D341Med (cell line): Measurements from ENCODE around the gene POLG.
"Not testable (repeated sequence)": the region's sequence is repeated elsewhere in the genome, so short reads cannot be mapped to it uniquely, and the experiment has no call there.

Experiments
- DNase-seq: peaks from one replicate; pipeline ENCODE4 v3.0.0; 2012; ENCODE audit warnings: low spot score

Gene POLG

DNA sequence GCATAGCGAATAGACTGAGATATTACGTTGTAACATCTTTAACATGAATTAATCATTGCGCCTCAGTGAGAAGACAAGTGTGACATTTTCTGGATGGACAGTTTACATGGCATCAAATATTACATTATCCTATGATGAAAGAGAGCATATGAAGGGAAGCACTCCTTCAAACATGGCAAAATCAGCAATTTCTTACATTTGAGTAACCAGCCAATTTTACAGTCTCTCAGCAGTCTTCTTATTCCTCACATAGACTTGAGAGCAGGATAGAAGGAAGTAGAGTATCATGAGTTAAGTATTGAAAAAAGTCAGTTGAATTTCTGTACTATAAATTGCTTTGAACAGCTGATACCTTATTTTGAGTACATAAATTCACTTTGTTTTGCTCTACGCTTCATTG, 52.0 kb downstream of the POLG start:
- DNase-seq = no peak

DNA sequence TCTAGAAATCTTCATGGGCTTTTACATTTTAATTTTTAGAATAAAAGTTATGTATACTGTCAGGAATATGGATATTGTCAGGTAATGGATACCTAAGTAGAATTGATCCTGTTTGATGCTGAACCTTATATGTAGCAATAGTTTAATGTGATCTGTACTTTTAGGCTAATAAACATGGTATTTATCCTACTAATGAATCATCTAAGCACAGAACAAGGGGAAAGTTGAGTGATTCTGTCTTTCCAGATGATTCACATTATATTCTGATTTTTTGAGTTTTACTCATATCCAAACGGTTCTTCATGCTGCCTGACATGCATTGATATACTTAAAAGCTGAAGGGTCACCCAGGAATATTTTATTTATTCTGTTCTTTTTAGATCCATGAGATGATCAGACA, 56.3 kb downstream of the POLG start:
- DNase-seq = no peak

DNA sequence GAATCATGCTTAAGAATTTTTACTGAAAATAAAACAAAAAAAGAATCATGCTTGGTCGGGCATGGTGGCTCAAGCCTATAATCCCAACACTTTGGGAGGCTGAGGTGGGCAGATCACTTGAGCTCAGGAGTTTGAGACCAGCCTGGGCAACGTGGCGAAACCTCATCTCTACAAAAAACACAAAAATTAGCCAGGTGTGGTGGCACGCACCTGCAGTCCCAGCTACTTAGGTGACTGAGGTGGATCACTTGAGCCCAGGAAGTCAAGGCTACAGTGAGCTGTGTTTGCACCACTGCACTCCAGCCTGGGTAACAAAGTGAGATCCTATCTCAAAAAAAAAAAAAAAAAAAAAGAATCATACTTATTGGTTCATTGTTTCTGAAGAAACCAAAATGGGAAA, 57.3 kb downstream of the POLG start:
- DNase-seq = not testable (repeated sequence)
